ENCODE data around the gene BABAM2.

- TF ChIP-seq, protein P1, sequence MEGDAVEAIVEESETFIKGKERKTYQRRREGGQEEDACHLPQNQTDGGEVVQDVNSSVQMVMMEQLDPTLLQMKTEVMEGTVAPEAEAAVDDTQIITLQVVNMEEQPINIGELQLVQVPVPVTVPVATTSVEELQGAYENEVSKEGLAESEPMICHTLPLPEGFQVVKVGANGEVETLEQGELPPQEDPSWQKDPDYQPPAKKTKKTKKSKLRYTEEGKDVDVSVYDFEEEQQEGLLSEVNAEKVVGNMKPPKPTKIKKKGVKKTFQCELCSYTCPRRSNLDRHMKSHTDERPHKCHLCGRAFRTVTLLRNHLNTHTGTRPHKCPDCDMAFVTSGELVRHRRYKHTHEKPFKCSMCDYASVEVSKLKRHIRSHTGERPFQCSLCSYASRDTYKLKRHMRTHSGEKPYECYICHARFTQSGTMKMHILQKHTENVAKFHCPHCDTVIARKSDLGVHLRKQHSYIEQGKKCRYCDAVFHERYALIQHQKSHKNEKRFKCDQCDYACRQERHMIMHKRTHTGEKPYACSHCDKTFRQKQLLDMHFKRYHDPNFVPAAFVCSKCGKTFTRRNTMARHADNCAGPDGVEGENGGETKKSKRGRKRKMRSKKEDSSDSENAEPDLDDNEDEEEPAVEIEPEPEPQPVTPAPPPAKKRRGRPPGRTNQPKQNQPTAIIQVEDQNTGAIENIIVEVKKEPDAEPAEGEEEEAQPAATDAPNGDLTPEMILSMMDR (conservative IDR thresholded peaks at IDR 0.05; ENCODE audit: low read depth, low read length), result no peak
- TF ChIP-seq FOS (IDR thresholded peaks at IDR 0.05; ENCODE audit: low read depth, low read length), result no peak
These were observed 15.5 kb downstream of the BABAM2 start for GRCh38 chr2:27906074-27906473.
